H1 (cell line): Measurements from ENCODE around the gene RTN4. TPM values are rescaled to one million over a fixed set of nuclear protein-coding genes. Genes with fewer than 3 reads are reported as not detected.

Source experiments
- CTCF ChIA-PET: fragments of 300-600 bp; sonication (Branson Sonifier 250); formaldehyde crosslinking; loops from one replicate; lab custom pipeline; 2021; ENCODE audit not compliant: partially characterized antibody; lab: Charles Lee
- POLR2A ChIA-PET: fragments of 300-600 bp; sonication (Branson Sonifier 250); formaldehyde crosslinking; loops from one replicate; lab custom pipeline; 2021; ENCODE audit warnings: inconsistent platforms; ENCODE audit not compliant: partially characterized antibody; lab: Charles Lee
- DNase-seq, 2 experiments: peaks; one replicate each; pipeline versions ENCODE4 v3.0.0 to v3.0.0-alpha.2; 2010 to 2022; ENCODE audit warnings: low spot score in 2 of 2, low read depth in 1 of 2, mixed read lengths in 1 of 2
- FAIRE-seq: peaks from 2 replicates; lab custom pipeline; 2011; peaks lifted over from hg19 to GRCh38; lab: Jason Lieb, UNC
- H2AFZ ChIP-seq: 2 replicates; pipeline ENCODE4 v1.8.1; 2012; ENCODE audit warnings: low read length, inconsistent platforms
- H2AK5ac ChIP-seq: 2 replicates; pipeline ENCODE4 v1.6.1; 2013; ENCODE audit warnings: low read depth, low read length
- H2BK120ac ChIP-seq: replicated peaks from 2 replicates; pipeline ENCODE3; 2013; ENCODE audit warnings: low read depth, low read length, inconsistent platforms
- H2BK12ac ChIP-seq: 2 replicates; pipeline ENCODE4 v1.6.1; 2013; ENCODE audit warnings: low read depth, low read length
- H2BK15ac ChIP-seq: 2 replicates; pipeline ENCODE4 v1.6.1; 2013; ENCODE audit warnings: low read length
- H2BK20ac ChIP-seq: 2 replicates; pipeline ENCODE4 v1.6.1; 2013; ENCODE audit warnings: low read length
- H2BK5ac ChIP-seq: 2 replicates; pipeline ENCODE4 v1.6.1; 2013; ENCODE audit warnings: low read depth, low read length
- H3K14ac ChIP-seq: 2 replicates; pipeline ENCODE4 v1.6.1; 2013; ENCODE audit warnings: inconsistent platforms; ENCODE audit not compliant: insufficient read length
- H3K18ac ChIP-seq: 2 replicates; pipeline ENCODE4 v1.6.1; 2013; ENCODE audit warnings: low read length; ENCODE audit errors: extremely low read depth
- H3K23ac ChIP-seq: 2 replicates; pipeline ENCODE4 v1.6.1; 2013; ENCODE audit warnings: inconsistent platforms; ENCODE audit not compliant: insufficient read length
- H3K23me2 ChIP-seq: 2 replicates; pipeline ENCODE4 v1.6.1; 2013; ENCODE audit warnings: low read depth, low read length
- H3K27ac ChIP-seq: 2 replicates; pipeline ENCODE4 v1.6.1; 2011; ENCODE audit warnings: low read depth, low read length, inconsistent platforms
- H3K27me3 ChIP-seq, 4 experiments: replicated peaks in 1 of 4; 1 replicate in 1 of 4; 2 replicates in 3 of 4; pipeline versions ENCODE4 v1.6.1 to v1.8.1; 2011 to 2013; ENCODE audit warnings: low read length in 3 of 4, mild to moderate bottlenecking in 3 of 4, inconsistent platforms in 2 of 4, mixed read lengths in 2 of 4, moderate library complexity in 1 of 4; ENCODE audit not compliant: control insufficient read depth in 3 of 4, insufficient read depth in 3 of 4; ENCODE audit errors: extremely low read depth in 1 of 4
- H3K36me3 ChIP-seq, 4 experiments: 2 replicates each; pipeline versions ENCODE4 v1.6.1 to v1.8.1; 2011 to 2013; ENCODE audit warnings: mild to moderate bottlenecking in 4 of 4, low read length in 3 of 4, moderate library complexity in 2 of 4, control low read depth in 1 of 4, inconsistent platforms in 1 of 4; ENCODE audit not compliant: insufficient read depth in 4 of 4, control insufficient read depth in 2 of 4
- H3K4ac ChIP-seq: replicated peaks from 2 replicates; pipeline ENCODE3; 2013; ENCODE audit warnings: low read length, low read depth, mixed read lengths, inconsistent platforms; ENCODE audit not compliant: insufficient read length
- H3K4me1 ChIP-seq, 4 experiments: replicated peaks in 1 of 4; 1 replicate in 1 of 4; 2 replicates in 3 of 4; pipeline versions ENCODE4 v1.6.1 to v1.8.1; 2011 to 2013; ENCODE audit warnings: low read length in 3 of 4, inconsistent platforms in 2 of 4, mixed read lengths in 1 of 4; ENCODE audit not compliant: insufficient read depth in 4 of 4, control insufficient read depth in 3 of 4
- H3K4me2 ChIP-seq, 2 experiments: 2 replicates each; pipeline versions ENCODE4 v1.6.1 to v1.8.1; 2011 to 2013; ENCODE audit warnings: low read depth in 2 of 2, low read length in 2 of 2, control low read depth in 1 of 2, inconsistent platforms in 1 of 2, mild to moderate bottlenecking in 1 of 2; ENCODE audit not compliant: insufficient read depth in 1 of 2
- H3K4me3 ChIP-seq, 4 experiments: fragments of 200-600, 300-600 bp in 1 of 4; sonication (generic), shearing (Covaris generic), sonication (Bioruptor Twin) in 1 of 4; 2 replicates each; pipeline versions ENCODE4 v1.5.1 to v1.8.1; 2011 to 2016; ENCODE audit warnings: low read length in 4 of 4, low read depth in 3 of 4, control low read depth in 2 of 4, inconsistent platforms in 2 of 4, mild to moderate bottlenecking in 2 of 4, mixed read lengths in 1 of 4, moderate library complexity in 1 of 4; ENCODE audit not compliant: insufficient read depth in 2 of 4; ENCODE audit errors: extremely low read depth in 1 of 4
- H3K56ac ChIP-seq: replicated peaks from 2 replicates; pipeline ENCODE3; 2013; ENCODE audit warnings: low read depth, mild to moderate bottlenecking, mixed read lengths, low read length, inconsistent platforms; ENCODE audit not compliant: insufficient read length
- H3K79me1 ChIP-seq: 2 replicates; pipeline ENCODE4 v1.6.1; 2013; ENCODE audit warnings: low read depth, low read length, control low read depth
- H3K79me2 ChIP-seq, 2 experiments: 2 replicates each; pipeline versions ENCODE4 v1.6.1 to v1.8.1; 2012 to 2013; ENCODE audit warnings: low read length in 2 of 2, mild to moderate bottlenecking in 2 of 2, inconsistent platforms in 1 of 2; ENCODE audit not compliant: insufficient read depth in 2 of 2, control insufficient read depth in 1 of 2
- H3K9ac ChIP-seq, 4 experiments: replicated peaks in 1 of 4; 1 replicate in 1 of 4; 2 replicates in 3 of 4; pipeline versions ENCODE4 v1.6.1 to v1.8.1; 2011 to 2013; ENCODE audit warnings: low read depth in 3 of 4, low read length in 3 of 4, control low read depth in 2 of 4, mild to moderate bottlenecking in 2 of 4, moderate library complexity in 2 of 4, inconsistent platforms in 1 of 4; ENCODE audit errors: extremely low read depth in 1 of 4
- H3K9me3 ChIP-seq, 2 experiments: 2 replicates each; pipeline versions ENCODE4 v1.6.1 to v1.8.1; 2012 to 2013; ENCODE audit warnings: mild to moderate bottlenecking in 2 of 2, moderate library complexity in 2 of 2, control low read depth in 1 of 2, inconsistent platforms in 1 of 2, low read depth in 1 of 2, low read length in 1 of 2, mixed read lengths in 1 of 2; ENCODE audit not compliant: insufficient read depth in 2 of 2
- H4K20me1 ChIP-seq, 2 experiments: replicated peaks in 1 of 2; 2 replicates each; pipeline versions ENCODE3 to v1.8.1; 2011 to 2013; ENCODE audit warnings: inconsistent platforms in 2 of 2, low read length in 2 of 2, mild to moderate bottlenecking in 1 of 2; ENCODE audit not compliant: insufficient read depth in 2 of 2, control insufficient read depth in 1 of 2
- H4K5ac ChIP-seq: 2 replicates; pipeline ENCODE4 v1.6.1; 2013; ENCODE audit warnings: low read length, low read depth, mixed read lengths, inconsistent platforms; ENCODE audit not compliant: insufficient read length
- H4K8ac ChIP-seq: 2 replicates; pipeline ENCODE4 v1.8.0; 2013; ENCODE audit warnings: mild to moderate bottlenecking, moderate library complexity, low read length, inconsistent platforms; ENCODE audit not compliant: insufficient read depth; ENCODE audit errors: extremely low read depth
- H4K91ac ChIP-seq: replicated peaks from 2 replicates; pipeline ENCODE3; 2013; ENCODE audit warnings: low read length, mixed read lengths, inconsistent platforms; ENCODE audit not compliant: insufficient read length
- EGR1 ChIP-seq: IDR thresholded peaks from 2 replicates; pipeline ENCODE4 v1.6.1; 2011; ENCODE audit warnings: low read depth, low read length, borderline replicate concordance
- FOSL1 ChIP-seq: IDR thresholded peaks from 2 replicates; pipeline ENCODE4 v1.6.1; 2011; ENCODE audit warnings: mild to moderate bottlenecking, low read depth, low read length, moderate library complexity; ENCODE audit not compliant: insufficient read depth
- JUN ChIP-seq: IDR thresholded peaks from 2 replicates; pipeline ENCODE4 v1.6.1; 2011; ENCODE audit warnings: low read depth, mild to moderate bottlenecking, improper control_type of control experiment, low read length
- KDM5A ChIP-seq: fragments of 200-600 bp; IDR thresholded peaks from 2 replicates; pipeline ENCODE4 v1.7.1; 2012; ENCODE audit warnings: mild to moderate bottlenecking, low read length, inconsistent platforms, mixed read lengths
- PHF8 ChIP-seq: fragments of 200-600 bp; sonication (generic); conservative IDR thresholded peaks from 2 replicates; pipeline ENCODE4 v1.7.1; 2012; ENCODE audit warnings: low read depth, mild to moderate bottlenecking, inconsistent platforms, low read length, moderate library complexity
- POLR2A ChIP-seq, 2 experiments: IDR thresholded peaks; 1 replicate in 1 of 2; 2 replicates in 1 of 2; pipeline ENCODE4 v1.6.1; 2011; ENCODE audit warnings: low read depth in 2 of 2, low read length in 2 of 2, mild to moderate bottlenecking in 2 of 2; ENCODE audit errors: control extremely low read depth in 1 of 2
- WGBS, 2 experiments: shearing (Covaris generic) in 1 of 2; methylation state at CpG; one replicate each; pipeline versions ENCODE4 v1.1.6 to v1.1.7; 2013 to 2015; ENCODE audit warnings: low lambda C conversion rate in 2 of 2, mixed read lengths in 2 of 2, inconsistent platforms in 1 of 2, low coverage in 1 of 2, missing lambda C conversion rate in 1 of 2; ENCODE audit not compliant: insufficient replicate concordance in 2 of 2, insufficient coverage in 1 of 2, insufficient read length in 1 of 2; ENCODE audit errors: extremely low coverage in 1 of 2, missing lambda C conversion rate in 1 of 2; 5-methylcytosine and 5-hydroxymethylcytosine counted together
- polyA plus RNA-seq, 7 experiments: library from polyadenylated mRNA; depleted of rRNA in 3 of 7; stranded (reverse) in 5 of 7; unstranded in 2 of 7; fragments of >200 nt in 5 of 7; fragments of 200-250 nt in 2 of 7; gene quantifications; 1 replicate in 5 of 7; 2 replicates in 1 of 7; 4 replicates in 1 of 7; pipeline versions ENCODE4 v1.2.1 to v1.2.3, GENCODE V29; 2011 to 2013; ENCODE audit warnings: missing spikeins in 2 of 7, mixed read lengths in 2 of 7
- total RNA-seq: library from RNA; stranded (reverse); fragmentation: NEBNext Ultra II Directional; extraction: Animal tissue kit (Norgen Biotek cat#: 25700); gene quantifications from 2 replicates; pipeline ENCODE4 v1.2.1, GENCODE V29; 2021

Gene RTN4
- total and polyA plus RNA-seq, 2 of the 8 experiments (the other 6 are each of a cell fraction or from before 2014, with no cell fraction given), result 179 to 242 TPM

GRCh38 chr2:55033921-55034320, 16.3 kb downstream of the RTN4 start:
- ChIA-PET CTCF (interaction anchor here (1.0 to 1.6 kb wide), 2 partner anchors 15 to 19 kb away, joined by 3 to 4 read pairs; no protein-coding TSS in a partner anchor), POLR2A (interaction anchor here (0.7 kb wide), 1 partner anchor 12 kb away, joined by 3 read pairs; no protein-coding TSS in a partner anchor)
- H2AK5ac ChIP-seq, result no peak overlapping the region
- H3K9ac ChIP-seq, result no peak overlapping the region
- 96% methylated on average over 2 of the region's 2 CpGs; no CpG with 5 or more reads in 1 of the 2 experiments for WGBS, 2 experiments
- H3K4ac ChIP-seq, result no peak overlapping the region
- no peak overlapping the region for H3K56ac ChIP-seq
- no peak overlapping the region for H4K8ac ChIP-seq
- H3K79me1 ChIP-seq, result no peaks in the 10 kb centered on the region
- H2BK20ac ChIP-seq, result no peak overlapping the region
- no peak overlapping the region for H4K91ac ChIP-seq
- H3K4me1 ChIP-seq, result peaks cover 0 to 9% (median 3%) of the 10 kb centered on the region in 4 experiments; a peak in 6 of 7 replicates
- no peak overlapping the region for H3K4me2 ChIP-seq
- peaks cover 0 to 3% (median 0%) of the 10 kb centered on the region in 4 experiments; a peak in 1 of 8 replicates for H3K36me3 ChIP-seq
- H2BK15ac ChIP-seq, result no peak overlapping the region
- H3K4me3 ChIP-seq, result no peak overlapping the region
- no peak overlapping the region for H3K18ac ChIP-seq
- peaks cover 49 to 100% of the 10 kb centered on the region in 2 experiments for H3K79me2 ChIP-seq
- no peak overlapping the region for H3K23ac ChIP-seq
- no peaks in the 10 kb centered on the region for H3K23me2 ChIP-seq
- 0 out of 4 replicates have a peak, but pooled peaks cover 0 to 2% of the 10 kb centered on the region in 2 experiments for H3K9me3 ChIP-seq
- H3K14ac ChIP-seq, result no peak overlapping the region
- H2BK12ac ChIP-seq, result no peak overlapping the region
- no peak for DNase-seq
- peaks cover 12 to 21% of the 10 kb centered on the region in 2 experiments for H4K20me1 ChIP-seq
- no peaks in the 10 kb centered on the region for H3K27me3 ChIP-seq
- TF ChIP-seq POLR2A (IDR thresholded peaks at IDR 0.05; ENCODE audit: control extremely low read depth in 1 of 2, low read depth in 2 of 2, low read length in 2 of 2) (no peak), PHF8 (no peak), FOSL1 (no peak), KDM5A (no peak), JUN (no peak), EGR1 (no peak)
- TF ChIP-seq, all 59 proteins: peak for 0
- no peak overlapping the region for H3K27ac ChIP-seq
- FAIRE-seq, result no peak
- H2BK120ac ChIP-seq, result no peak overlapping the region
- H4K5ac ChIP-seq, result no peak overlapping the region
- no peak overlapping the region for H2AFZ ChIP-seq
- no peak overlapping the region for H2BK5ac ChIP-seq
